Activated naive CD4-positive, alpha-beta T cell treated with Interleukin-2 at 50 U/mL for 16 hours (primary cell): ENCODE data around the gene PPP2R5C.

Experiments used
- DNase-seq: peaks from one replicate; pipeline ENCODE4 v3.0.0-alpha.2; 2020

Gene PPP2R5C

GRCh38 chr14:101926620-101927019, 165.1 kb downstream of the PPP2R5C start:
- no peak for DNase-seq

- DNase-seq = no peak
These were observed 166.3 kb downstream of the PPP2R5C start for GRCh38 chr14:101927859-101928258.

- no peak for DNase-seq
These were observed 166.9 kb downstream of the PPP2R5C start for GRCh38 chr14:101928415-101928841.

- DNase-seq = no peak
These were observed 167.6 kb downstream of the PPP2R5C start for GRCh38 chr14:101929096-101929495.

GRCh38 chr14:101929946-101930345, 168.4 kb downstream of the PPP2R5C start:
- DNase-seq = no peak

GRCh38 chr14:101932673-101933072, 171.2 kb downstream of the PPP2R5C start:
- no peak for DNase-seq

- DNase-seq = no peak
These were observed 171.7 kb downstream of the PPP2R5C start for GRCh38 chr14:101933209-101933608.

- DNase-seq = no peak
These were observed 173.2 kb downstream of the PPP2R5C start for GRCh38 chr14:101934601-101935150.

- no peak for DNase-seq
These were observed 176.6 kb downstream of the PPP2R5C start for GRCh38 chr14:101937926-101938767.

GRCh38 chr14:101939646-101940170, 178.2 kb downstream of the PPP2R5C start:
- no peak for DNase-seq

GRCh38 chr14:101944451-101944850, 182.9 kb downstream of the PPP2R5C start:
- no peak for DNase-seq

GRCh38 chr14:101945171-101945570, 183.7 kb downstream of the PPP2R5C start:
- no peak for DNase-seq

GRCh38 chr14:101947577-101947903, 186.0 kb downstream of the PPP2R5C start:
- DNase-seq = no peak

- DNase-seq = peak; percentile 100
These were observed 186.6 kb downstream of the PPP2R5C start for GRCh38 chr14:101947904-101948665.

- DNase-seq = no peak
These were observed 187.2 kb downstream of the PPP2R5C start for GRCh38 chr14:101948666-101949216.

GRCh38 chr14:101950100-101950499, 188.6 kb downstream of the PPP2R5C start:
- DNase-seq = no peak

- DNase-seq = no peak
These were observed 189.2 kb downstream of the PPP2R5C start for GRCh38 chr14:101950516-101951215.

GRCh38 chr14:101953151-101953550, 191.6 kb downstream of the PPP2R5C start:
- DNase-seq = no peak

- DNase-seq = no peak
These were observed 193.0 kb downstream of the PPP2R5C start for GRCh38 chr14:101954501-101954900.

GRCh38 chr14:101955695-101956161, 194.2 kb downstream of the PPP2R5C start:
- no peak for DNase-seq

- no peak for DNase-seq
These were observed 194.8 kb downstream of the PPP2R5C start for GRCh38 chr14:101956179-101956885.
